Smooth muscle cell of the umbilical artery (primary cell): ENCODE data around the gene GDE1. TPM values are rescaled to one million over a fixed set of nuclear protein-coding genes. Genes with fewer than 3 reads are reported as not detected.

Experiments
- total RNA-seq: library from RNA; depleted of rRNA; stranded (reverse); fragments of >200 nt; gene quantifications from 2 replicates; pipeline ENCODE4 v1.2.3, GENCODE V29; 2014

GDE1 gene
- total RNA-seq, result 79.3 and 80.7 TPM in 2 replicates

GRCh38 chr16:19521471-19522396, at the start of gene GDE1:
TSS of gene GDE1 (minus strand) at chr16:19522098. CDS start at chr16:19521964, 134 bp downstream.

GRCh38 chr16:19555186-19555937, 33.5 kb upstream of the GDE1 start, which contains the start of gene VPS35L:
TSS of gene VPS35L (plus strand) at chr16:19555703. CDS start at chr16:19555730, 27 bp downstream.

GRCh38 chr16:19523559-19524355, 1.9 kb upstream of the GDE1 start, which contains the start of gene CCP110:
TSS of gene CCP110 (plus strand) at chr16:19523942. CDS start at chr16:19527882, 3,940 bp downstream.

Other genes with a start within 250 kb of the GDE1 start
- gene CLEC19A, start 236.4 kb downstream of the GDE1 start, total RNA-seq, result not detected in 2 replicates
- gene TMC5, start 104.2 kb downstream of the GDE1 start, total RNA-seq, result not detected in 2 replicates
- 11.0 and 18.9 TPM in 2 replicates for gene CCP110, start 1.8 kb upstream of the GDE1 start, total RNA-seq
- gene VPS35L, start 33.6 kb upstream of the GDE1 start, total RNA-seq, result 35.3 and 40.1 TPM in 2 replicates
- gene KNOP1, start 196.1 kb upstream of the GDE1 start, total RNA-seq, result 12.8 and 16.4 TPM in 2 replicates
- 7.6 and 9.2 TPM in 2 replicates for gene IQCK, start 196.2 kb upstream of the GDE1 start, total RNA-seq